NCI-H128 (cell line): ENCODE data around the gene SHMT1.
"Not testable (repeated sequence)": the region's sequence is repeated elsewhere in the genome, so short reads cannot be mapped to it uniquely, and the experiment has no call there.

Experiments
- DNase-seq: peaks from one replicate; lab custom pipeline; 2025; ENCODE audit not compliant: unreplicated experiment; lab: John Stamatoyannopoulos, UW

The SHMT1 gene

DNA sequence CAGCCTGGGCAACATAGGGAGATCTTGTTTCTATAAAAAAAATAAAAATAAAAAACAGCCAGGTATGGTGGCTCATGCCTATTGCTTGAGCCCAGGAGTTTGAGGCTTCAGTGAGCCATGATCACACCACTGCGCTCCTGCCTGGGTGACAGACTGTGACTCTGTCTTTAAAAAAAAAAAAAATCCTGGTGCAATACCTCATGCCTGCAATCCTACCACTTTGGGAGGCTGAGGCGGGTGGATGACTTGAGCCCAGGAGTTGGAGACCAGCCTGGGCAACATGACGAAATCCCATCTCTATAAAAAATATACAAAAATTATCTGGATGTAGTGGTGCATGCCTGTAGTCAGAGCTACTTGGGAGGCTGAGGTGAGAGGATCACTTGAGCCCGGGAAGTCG lies 15.3 kb upstream of the SHMT1 start:
- DNase-seq: not testable (repeated sequence)

- DNase-seq: no peak
Measured at GRCh38 chr17:18378205-18378505, 14.8 kb upstream of the SHMT1 start.

- DNase-seq: no peak
Measured at GRCh38 chr17:18377437-18378204, 14.3 kb upstream of the SHMT1 start, which contains the start of gene EVPLL. EVPLL (plus strand) TSS chr17:18377778; CDS start chr17:18380938, 3,160 bp downstream.

GRCh38 chr17:18374216-18374615 lies 10.9 kb upstream of the SHMT1 start:
- no peak for DNase-seq

- DNase-seq: not testable (repeated sequence)
Measured at GRCh38 chr17:18373181-18373580, 9.8 kb upstream of the SHMT1 start.

DNA sequence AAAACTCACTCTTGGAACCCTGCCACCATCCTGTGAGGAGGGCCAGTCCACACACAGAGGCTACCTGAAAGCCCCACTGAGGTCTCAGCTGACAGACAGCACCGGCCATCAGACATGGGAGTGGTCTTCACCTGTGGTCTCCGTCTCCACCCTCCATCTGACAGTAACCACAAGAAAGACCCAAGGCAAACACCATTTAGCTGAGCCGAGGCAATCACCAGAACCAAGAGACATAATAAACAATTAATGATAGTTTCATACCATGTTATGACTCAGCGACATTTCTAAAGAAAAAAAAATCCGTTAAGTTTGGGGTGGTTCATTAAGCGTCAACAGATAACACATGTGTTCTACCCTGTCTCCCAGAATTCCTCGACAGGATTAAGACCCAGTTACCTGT lies 8.1 kb upstream of the SHMT1 start:
- DNase-seq: no peak

DNA sequence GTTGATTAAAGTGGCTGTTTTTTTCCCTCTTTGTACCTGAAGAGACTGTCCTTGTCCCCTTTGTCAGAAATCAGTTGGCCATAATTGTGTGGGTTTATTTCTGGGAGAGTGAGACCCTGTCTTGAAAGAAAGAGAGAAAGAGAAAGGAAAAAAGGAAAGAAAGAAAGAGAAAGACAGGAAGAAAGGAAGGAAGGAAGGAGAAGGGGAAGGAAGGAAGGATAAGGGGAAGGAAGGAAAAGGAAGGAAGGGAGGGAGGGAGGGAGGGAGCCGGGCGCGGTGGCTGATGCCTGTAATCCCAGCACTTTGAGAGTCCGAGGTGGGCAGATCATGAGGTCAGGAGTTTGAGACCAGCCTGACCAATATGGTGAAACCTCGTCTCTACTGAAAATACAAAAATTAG lies 7.4 kb upstream of the SHMT1 start:
- no peak for DNase-seq

- DNase-seq: no peak
Measured at GRCh38 chr17:18368946-18369345, 5.6 kb upstream of the SHMT1 start.

- no peak for DNase-seq
Measured at GRCh38 chr17:18364166-18364565, 816 bp upstream of the SHMT1 start.

GRCh38 chr17:18362698-18363100 lies 651 bp downstream of the SHMT1 start:
- DNase-seq: no peak

DNA sequence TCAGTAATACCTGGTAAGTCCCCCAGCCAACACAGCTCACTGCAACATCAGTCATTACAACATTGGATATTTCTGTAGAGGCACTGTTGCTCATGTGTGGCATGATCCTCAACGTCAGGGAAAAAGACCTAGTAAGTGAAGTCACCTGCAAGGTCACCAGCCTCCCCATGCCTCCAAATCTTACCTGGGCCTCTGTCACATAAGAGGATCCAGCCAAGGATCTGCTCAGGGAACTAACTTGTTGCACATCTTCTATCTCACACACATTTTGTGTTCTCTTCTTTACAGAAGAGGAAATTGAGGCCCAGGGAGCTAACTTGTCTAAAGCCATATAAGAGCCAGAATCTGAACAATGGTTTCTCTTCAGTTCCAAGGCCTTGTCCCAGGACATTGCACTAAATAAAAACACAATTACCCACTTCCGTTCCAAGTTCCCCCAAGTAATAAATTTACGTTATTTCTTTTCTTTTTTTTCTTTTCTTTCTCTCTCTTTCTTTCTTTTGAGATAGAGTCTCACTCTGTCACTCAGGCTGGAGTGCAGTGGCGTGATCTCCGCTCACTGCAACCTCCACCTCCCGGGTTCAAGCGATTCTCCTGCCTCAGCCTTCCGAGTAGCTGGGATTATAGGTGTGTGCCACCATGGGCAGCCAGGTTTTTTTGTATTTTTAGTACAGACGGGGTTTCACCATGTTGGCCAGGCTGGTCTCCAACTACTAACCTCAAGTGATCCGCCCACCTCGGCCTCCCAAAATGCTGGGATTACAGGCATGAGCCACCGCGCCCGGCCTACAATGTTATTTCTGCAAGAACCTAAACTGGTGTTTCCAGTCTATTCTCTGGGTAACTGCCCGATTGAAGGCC lies 1.3 kb downstream of the SHMT1 start:
- DNase-seq: no peak

DNA sequence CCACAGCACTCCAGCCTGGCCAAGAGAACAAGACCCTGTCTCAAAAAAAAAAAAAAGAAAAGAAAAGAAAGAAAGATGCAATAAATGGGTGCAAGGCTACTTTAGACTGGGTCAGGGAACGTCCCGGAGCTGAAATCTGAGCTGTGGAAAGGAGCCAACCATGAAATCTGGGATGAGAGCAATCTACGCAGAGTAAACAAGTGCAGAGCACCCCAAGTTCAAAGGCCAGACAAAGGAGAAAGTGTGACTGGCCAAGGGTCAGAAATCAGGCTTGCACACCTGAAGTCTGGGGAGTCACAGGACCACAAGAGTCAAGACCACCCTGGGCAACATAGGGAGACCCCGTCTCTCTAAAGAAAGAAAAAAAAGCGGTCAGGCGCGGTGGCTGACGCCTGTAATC lies 2.8 kb downstream of the SHMT1 start:
- DNase-seq: no peak

DNA sequence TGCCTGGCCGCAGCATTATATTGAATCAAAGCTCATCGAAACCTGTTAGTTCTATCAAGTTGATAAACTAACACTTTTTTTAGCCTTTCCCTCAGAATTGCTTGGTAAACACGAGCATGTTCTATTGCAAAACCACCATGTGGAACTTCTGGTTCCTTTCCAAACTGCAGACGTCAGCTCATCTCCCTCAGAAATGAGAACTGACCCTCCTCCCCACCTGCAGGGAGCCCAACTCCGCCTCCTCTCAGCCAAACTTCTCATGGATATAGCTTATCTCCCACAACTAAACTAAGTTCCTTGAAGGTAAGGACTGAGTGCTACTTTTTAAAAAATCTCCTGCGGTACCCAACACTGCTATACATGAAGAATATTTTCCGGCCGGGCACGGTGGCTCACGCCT lies 6.7 kb downstream of the SHMT1 start:
- DNase-seq: no peak

- no peak for DNase-seq
Measured at GRCh38 chr17:18353541-18353940, 9.8 kb downstream of the SHMT1 start.

DNA sequence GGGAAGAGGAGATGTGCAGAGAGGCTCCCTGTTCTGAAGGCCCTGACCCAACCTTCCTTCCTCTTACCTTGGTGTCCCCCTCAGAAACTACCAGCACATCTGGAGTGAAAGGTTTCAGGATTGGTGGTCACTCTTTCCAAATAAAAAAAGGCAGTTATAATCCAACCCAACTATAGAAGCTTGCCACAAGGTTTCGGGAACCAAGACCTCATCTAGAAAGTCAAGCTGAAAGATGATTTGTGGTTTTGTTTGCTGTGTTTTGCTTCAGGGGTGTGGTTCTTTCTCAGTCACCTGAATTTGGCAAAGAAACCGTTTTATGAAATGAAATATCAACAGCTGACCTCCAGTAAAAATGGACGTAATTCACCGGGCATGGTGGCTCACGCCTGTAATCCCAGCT lies 19.3 kb downstream of the SHMT1 start:
- no peak for DNase-seq

- no peak for DNase-seq
Measured at GRCh38 chr17:18339933-18340332, 23.4 kb downstream of the SHMT1 start.

- not testable (repeated sequence) for DNase-seq
Measured at GRCh38 chr17:18338158-18338557, 25.2 kb downstream of the SHMT1 start.

DNA sequence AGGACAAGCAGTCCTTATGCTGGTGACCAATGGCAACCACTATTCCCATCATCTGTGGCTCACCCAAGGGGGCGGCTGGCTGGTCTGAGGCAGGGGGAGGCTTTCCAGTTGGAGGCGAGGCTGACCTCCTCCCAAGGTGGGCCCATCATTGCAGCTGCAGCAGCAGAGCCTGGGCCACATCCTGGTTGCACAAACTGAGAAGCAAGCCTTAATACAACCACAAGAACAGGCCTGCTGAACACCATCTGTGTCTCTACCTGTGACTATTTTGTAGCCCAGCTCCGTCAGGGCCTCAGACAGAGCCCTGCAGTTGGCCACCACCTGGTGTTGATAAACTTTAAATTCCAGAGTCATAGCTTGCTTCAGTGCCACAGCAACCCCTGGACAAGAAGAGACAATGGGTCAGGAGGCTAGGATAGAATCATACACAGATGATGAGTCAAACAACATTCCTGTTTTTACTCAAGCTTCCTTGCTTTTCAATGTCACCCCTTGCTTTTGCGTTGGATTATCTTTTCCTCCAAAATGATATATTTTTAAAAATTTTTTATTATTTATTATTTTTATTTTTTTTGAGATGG lies 30.4 kb downstream of the SHMT1 start:
- no peak for DNase-seq

DNA sequence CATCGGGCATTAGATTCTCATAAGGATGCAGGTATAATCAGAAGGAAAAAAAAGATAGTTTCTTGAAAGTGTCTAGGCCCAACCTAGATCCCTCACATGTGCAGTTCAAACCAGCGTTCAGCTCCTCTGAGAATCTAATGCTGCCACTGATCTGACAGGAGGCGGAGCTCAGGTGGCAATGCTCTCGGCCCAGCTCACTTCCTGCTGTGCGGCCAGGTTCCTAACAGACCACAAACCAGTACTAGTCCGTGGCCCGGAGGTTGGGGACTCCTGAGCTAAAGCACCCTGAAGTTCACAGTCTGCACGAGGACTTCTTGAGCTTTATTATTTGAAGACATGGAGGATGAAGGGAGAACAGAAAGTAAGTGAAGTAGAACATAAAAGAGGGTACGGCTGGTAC lies 31.5 kb downstream of the SHMT1 start:
- DNase-seq: no peak

- DNase-seq: no peak
Measured at GRCh38 chr17:18328643-18329204, 34.6 kb downstream of the SHMT1 start.

GRCh38 chr17:18327556-18327955 lies 35.8 kb downstream of the SHMT1 start:
- no peak for DNase-seq

GRCh38 chr17:18327093-18327492 lies 36.3 kb downstream of the SHMT1 start:
- no peak for DNase-seq
